Body of pancreas (tissue), 4 donors: ENCODE data around the gene CACNA2D3. TPM values are rescaled to one million over a fixed set of nuclear protein-coding genes. Genes with fewer than 3 reads are reported as not detected.

Experiments
- ATAC-seq: fragments of 150-250 bp; one replicate; pipeline ENCODE4 v1.9.1; 2016
- DNase-seq, 4 donors: peaks; one replicate each; pipeline ENCODE4 v3.0.0-alpha.2; 2019
- H3K27ac ChIP-seq, 4 donors: fragments of 200-600 bp; sonication (generic); 1 replicate in 3 of 4; 2 replicates in 1 of 4; pipeline versions ENCODE4 v1.5.1 to v1.6.1; 2016 to 2019; ENCODE audit warnings: mild to moderate bottlenecking in 1 of 4, mixed read lengths in 1 of 4, moderate library complexity in 1 of 4
- H3K27me3 ChIP-seq, 2 donors: fragments of 200-600 bp; sonication (generic); one replicate each; pipeline ENCODE4 v1.6.0; 2016; ENCODE audit warnings: mild to moderate bottlenecking in 1 of 2
- H3K36me3 ChIP-seq, 2 donors: fragments of 200-600 bp; sonication (generic); replicated peaks in 1 of 2; 2 replicates each; pipeline ENCODE4 v1.5.1; 2016; ENCODE audit warnings: low read depth in 2 of 2; ENCODE audit not compliant: insufficient read depth in 1 of 2
- H3K4me1 ChIP-seq: fragments of 200-600 bp; sonication (generic); one replicate; pipeline ENCODE4 v1.6.0; 2016
- H3K4me3 ChIP-seq, 2 donors: fragments of 200-600 bp; sonication (generic); 1 replicate in 1 of 2; 2 replicates in 1 of 2; pipeline ENCODE4 v1.5.1; 2016 to 2019
- H3K9me3 ChIP-seq, 3 donors: fragments of 200-600 bp; sonication (generic); 1 replicate in 2 of 3; 2 replicates in 1 of 3; pipeline ENCODE4 v1.5.1; 2016
- CTCF ChIP-seq, 7 experiments: fragments of 450-650 bp in 4 of 7; fragments of 200-600 bp in 3 of 7; sonication (generic) in 3 of 7; IDR thresholded peaks; one replicate each; pipeline ENCODE4 v1.5.1; 2016 to 2019; ENCODE audit warnings: antibody characterized with exemption in 7 of 7
- POLR2A ChIP-seq, 3 donors: fragments of 450-650 bp; IDR thresholded peaks; one replicate each; pipeline ENCODE4 v1.6.1; 2016; ENCODE audit warnings: antibody characterized with exemption in 3 of 3, mild to moderate bottlenecking in 2 of 3
- WGBS, 2 donors: methylation state at CpG; one replicate each; pipeline ENCODE4 v1.1.5; 2017; 5-methylcytosine and 5-hydroxymethylcytosine counted together
- intact Hi-C: fragments of 100-400 bp; cut with DNase I; formaldehyde crosslinking; loops from one replicate; pipeline ENCODE4 v1.15.1; 2023
- total RNA-seq, 2 donors: library from RNA; depleted of rRNA; stranded (reverse); fragments of >200 nt; gene quantifications; one replicate each; pipeline ENCODE4 v1.1.0, GENCODE V29; 2016

The CACNA2D3 gene
- total RNA-seq, 2 donors from 2014 or later, result not detected

DNA sequence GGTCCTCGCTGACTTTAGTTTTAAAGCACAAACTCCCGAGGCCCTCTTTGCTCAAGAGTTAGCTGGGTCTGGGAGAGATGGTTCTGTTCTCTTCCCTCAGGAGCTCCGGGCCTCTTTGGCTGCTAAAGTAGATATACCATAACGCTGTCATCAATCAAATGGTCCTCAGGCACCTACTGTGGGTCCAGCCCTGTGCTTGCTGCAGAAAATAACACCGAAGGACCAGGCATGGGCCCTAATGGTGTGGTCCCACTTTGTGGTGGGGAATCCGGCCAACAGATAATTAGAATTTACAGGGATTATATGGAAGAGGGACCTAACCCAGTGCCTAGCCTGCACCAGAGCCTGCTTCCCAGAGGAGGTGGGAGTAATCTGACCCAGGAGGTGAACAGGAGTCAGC is 458.1 kb downstream of the CACNA2D3 start:
- H3K27me3 ChIP-seq, result peaks cover 0 to 4% of the 10 kb centered on the region in 2 donors
- intact Hi-C loops, result no loop called here
- 57 to 59% methylated on average over 6 of the region's 6 CpGs for WGBS, 2 donors
- H3K36me3 ChIP-seq, result no peaks in the 10 kb centered on the region
- TF ChIP-seq CTCF (IDR thresholded peaks at IDR 0.05), result no peak
- no peak for TF ChIP-seq POLR2A (IDR thresholded peaks at IDR 0.05)
- H3K4me1 ChIP-seq, result no peaks in the 10 kb centered on the region
- no peak overlapping the region for H3K4me3 ChIP-seq
- no peak overlapping the region for H3K27ac ChIP-seq
- no peak for ATAC-seq
- no peaks in the 10 kb centered on the region for H3K9me3 ChIP-seq
- no peak for DNase-seq

- Histone ChIP-seq H3K27ac (no peak overlapping the region), H3K36me3 (no peaks in the 10 kb centered on the region), H3K4me3 (no peak overlapping the region), H3K9me3 (no peaks in the 10 kb centered on the region), H3K4me1 (no peaks in the 10 kb centered on the region), H3K27me3 (peaks cover 0 to 4% of the 10 kb centered on the region in 2 donors)
- TF ChIP-seq POLR2A (IDR thresholded peaks at IDR 0.05) (no peak), CTCF (IDR thresholded peaks at IDR 0.05) (no peak)
- 47% methylated on average over 2 of the region's 2 CpGs for WGBS, 2 donors
- DNase-seq, result no peak
- ATAC-seq, result no peak
- intact Hi-C loops, result no loop called here
These were observed 460.1 kb downstream of the CACNA2D3 start for GRCh38 chr3:54582424-54582823.

DNA sequence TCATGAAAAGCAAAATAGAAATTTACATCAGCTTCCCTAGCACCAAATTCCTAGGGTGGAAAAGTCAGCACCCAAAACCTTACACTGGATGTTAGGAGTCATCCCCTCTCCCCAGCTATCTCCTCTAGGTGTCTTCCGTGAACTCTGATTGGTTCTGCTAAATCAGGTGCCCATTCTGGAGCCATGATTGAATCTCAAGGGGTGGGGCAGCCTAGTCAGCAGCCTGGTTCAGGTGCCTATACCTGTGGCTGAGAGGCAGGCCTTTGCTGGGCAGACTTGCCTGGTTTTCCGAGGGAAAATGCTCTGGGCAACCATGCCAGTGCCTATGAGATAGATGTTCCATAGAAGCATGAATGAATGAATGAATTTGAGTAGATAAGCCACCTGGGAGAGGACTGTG is 468.8 kb downstream of the CACNA2D3 start:
- intact Hi-C loops, result no loop called here
- Histone ChIP-seq H3K36me3 (no peaks in the 10 kb centered on the region), H3K4me3 (no peak overlapping the region), H3K9me3 (no peaks in the 10 kb centered on the region), H3K4me1 (no peaks in the 10 kb centered on the region), H3K27ac (no peak overlapping the region), H3K27me3 (no peaks in the 10 kb centered on the region)
- ATAC-seq, result no peak
- 78 to 93% methylated on average over 2 of the region's 2 CpGs for WGBS, 2 donors
- DNase-seq, result no peak
- no peak for TF ChIP-seq CTCF (IDR thresholded peaks at IDR 0.05)
- no peak for TF ChIP-seq POLR2A (IDR thresholded peaks at IDR 0.05)

- ATAC-seq (no peak), DNase-seq (no peak)
- Histone ChIP-seq H3K4me1 (no peaks in the 10 kb centered on the region), H3K36me3 (no peaks in the 10 kb centered on the region), H3K27me3 (no peaks in the 10 kb centered on the region), H3K9me3 (no peaks in the 10 kb centered on the region), H3K27ac (no peak overlapping the region), H3K4me3 (no peak overlapping the region)
- TF ChIP-seq POLR2A (IDR thresholded peaks at IDR 0.05) (no peak), CTCF (IDR thresholded peaks at IDR 0.05) (no peak)
- WGBS, 2 donors, result 60 to 70% methylated on average over 2 of the region's 2 CpGs
- intact Hi-C loops, result no loop called here
These were observed 471.3 kb downstream of the CACNA2D3 start for GRCh38 chr3:54593653-54594052.

DNA sequence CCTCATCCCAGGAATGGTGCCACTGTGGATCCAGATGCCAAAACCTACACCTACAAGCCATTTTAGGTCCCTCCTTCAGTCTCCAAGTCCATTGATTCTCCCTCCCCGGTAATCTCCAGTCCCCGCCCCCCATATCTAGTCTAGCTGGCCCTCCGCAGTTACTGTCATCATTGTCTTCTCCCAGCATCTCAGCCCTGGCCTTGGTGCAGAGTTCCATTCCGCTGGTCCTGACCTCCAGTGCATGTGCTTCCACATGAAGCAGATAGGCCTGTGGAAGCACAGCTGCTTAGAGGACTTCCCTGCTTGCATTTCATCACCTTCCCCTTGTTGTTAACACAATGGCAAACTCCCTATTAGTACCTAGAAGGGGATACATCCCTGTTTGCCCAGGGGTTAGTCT is 473.7 kb downstream of the CACNA2D3 start:
- no peak overlapping the region for H3K27ac ChIP-seq

More for the DNA sequence above, 473.7 kb downstream of the CACNA2D3 start:
- Histone ChIP-seq H3K4me1 (no peaks in the 10 kb centered on the region), H3K4me3 (no peak overlapping the region), H3K9me3 (no peaks in the 10 kb centered on the region), H3K27me3 (no peaks in the 10 kb centered on the region), H3K36me3 (no peaks in the 10 kb centered on the region)
- ATAC-seq (no peak), DNase-seq (no peak)
- TF ChIP-seq POLR2A (IDR thresholded peaks at IDR 0.05), result no peak
- no peak for TF ChIP-seq CTCF (IDR thresholded peaks at IDR 0.05)
- 80 to 85% methylated on average over 4 of the region's 4 CpGs for WGBS, 2 donors
- intact Hi-C loops, result no loop called here
